Activated CD4-positive, alpha-beta T cell treated with anti-CD3 and anti-CD28 coated beads, Interleukin-2, amount 50 U/mL, for 16 hours (primary cell): ENCODE results near the gene PCP4L1.
"Not testable (repeated sequence)": the region's sequence is repeated elsewhere in the genome, so short reads cannot be mapped to it uniquely, and the experiment has no call there.

Experiments used
- DNase-seq: peaks from one replicate; pipeline ENCODE4 v3.0.0-alpha.2; 2020

Gene PCP4L1

DNA sequence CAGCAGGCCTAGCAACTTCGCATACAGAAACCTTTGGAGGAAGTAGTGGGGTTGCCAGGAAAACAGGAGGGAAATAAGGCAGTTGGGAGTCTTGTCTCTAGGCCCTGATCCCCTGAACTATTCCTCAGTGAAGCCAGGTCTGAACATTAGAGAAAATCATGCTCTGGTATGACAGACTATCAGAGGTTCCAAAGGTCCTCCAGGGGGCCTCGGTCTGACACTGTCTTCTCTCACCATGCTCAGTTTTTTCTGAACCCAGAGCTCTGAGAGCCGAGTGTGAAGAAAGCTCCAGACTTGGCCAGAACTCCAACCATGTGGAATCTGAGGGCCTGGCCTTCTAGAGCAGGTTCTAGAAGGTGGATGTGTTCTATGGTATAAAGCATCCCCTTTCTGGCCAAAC, 28.6 kb upstream of the PCP4L1 start:
- DNase-seq: no peak

DNA sequence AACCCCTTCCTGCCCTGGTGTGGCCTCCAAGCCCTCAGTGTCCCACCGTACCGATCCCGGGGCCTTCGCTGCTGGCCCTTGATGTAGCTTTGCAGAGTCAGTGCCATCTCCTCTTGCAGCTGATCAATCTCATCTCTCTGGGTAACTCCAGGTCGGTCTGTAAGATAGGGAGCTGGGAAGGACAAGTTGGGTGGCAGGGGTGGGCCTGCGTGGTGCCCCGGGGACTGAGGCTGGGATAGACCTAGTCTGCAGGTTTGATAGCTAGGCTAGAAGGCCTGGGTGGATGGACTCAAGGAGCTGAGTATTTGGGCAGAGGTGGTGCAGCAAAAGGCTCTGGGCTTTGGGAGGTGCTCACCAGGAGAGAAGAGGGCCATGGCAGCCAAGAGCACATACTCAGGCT, 27.8 kb upstream of the PCP4L1 start:
- no peak for DNase-seq

DNA sequence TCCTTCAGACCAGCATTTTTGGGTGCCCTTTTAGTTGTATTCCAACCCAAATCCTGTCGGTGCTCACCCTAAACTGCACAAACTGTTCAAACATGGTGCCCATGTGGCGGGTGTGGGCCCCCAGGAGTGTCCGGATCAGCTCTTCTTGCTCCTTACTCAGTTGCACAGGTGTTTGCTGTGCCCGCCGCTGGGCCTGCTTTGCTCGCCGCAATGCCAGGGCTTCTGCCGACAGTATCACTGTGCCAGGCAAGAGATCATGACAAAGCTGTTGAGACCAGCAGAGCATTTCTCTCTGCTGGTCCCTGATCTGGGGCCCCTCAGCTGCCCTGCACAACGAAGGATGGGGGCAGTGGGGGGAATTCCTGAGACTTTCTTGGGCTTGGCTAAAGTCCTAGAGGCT, 25.4 kb upstream of the PCP4L1 start:
- DNase-seq: no peak

DNA sequence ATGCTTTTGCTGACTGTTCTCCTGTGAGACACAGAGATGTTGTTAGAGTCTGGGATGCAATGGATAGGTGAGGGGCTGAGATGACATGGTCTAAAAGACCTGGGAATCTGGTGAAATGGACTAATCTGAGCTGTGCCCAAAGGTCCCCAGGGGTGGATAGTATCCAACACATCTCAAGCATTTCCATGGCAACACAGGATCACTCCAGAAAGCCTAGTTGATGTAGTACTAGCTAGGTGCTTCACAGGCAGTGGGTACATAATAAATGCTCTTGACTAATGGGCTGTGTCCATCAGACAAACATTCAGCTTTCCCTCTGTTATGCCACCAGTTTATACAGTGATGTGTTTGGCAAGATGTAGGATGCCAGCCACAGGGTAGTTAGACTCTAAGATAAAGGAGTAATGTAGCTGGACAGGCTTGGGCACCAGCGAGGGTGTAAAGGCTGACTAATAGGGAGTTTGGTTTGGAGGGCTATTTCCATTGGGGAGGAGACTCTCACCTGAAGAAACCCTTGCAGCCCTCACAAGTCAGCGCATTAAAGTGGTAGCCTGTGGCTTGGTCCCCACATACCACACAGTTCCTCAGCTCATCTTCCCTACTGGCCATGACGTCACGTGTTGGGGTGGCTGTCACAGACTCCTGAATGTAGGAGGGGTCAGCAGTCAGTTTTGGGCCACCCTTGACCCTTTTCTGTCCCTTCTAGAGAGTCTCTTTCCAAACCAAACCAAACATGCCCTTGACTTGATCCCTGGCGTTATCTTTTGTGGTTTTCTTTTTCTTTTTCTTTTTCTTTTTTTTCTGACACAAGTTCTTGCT, 22.4 kb upstream of the PCP4L1 start:
- DNase-seq: no peak

DNA sequence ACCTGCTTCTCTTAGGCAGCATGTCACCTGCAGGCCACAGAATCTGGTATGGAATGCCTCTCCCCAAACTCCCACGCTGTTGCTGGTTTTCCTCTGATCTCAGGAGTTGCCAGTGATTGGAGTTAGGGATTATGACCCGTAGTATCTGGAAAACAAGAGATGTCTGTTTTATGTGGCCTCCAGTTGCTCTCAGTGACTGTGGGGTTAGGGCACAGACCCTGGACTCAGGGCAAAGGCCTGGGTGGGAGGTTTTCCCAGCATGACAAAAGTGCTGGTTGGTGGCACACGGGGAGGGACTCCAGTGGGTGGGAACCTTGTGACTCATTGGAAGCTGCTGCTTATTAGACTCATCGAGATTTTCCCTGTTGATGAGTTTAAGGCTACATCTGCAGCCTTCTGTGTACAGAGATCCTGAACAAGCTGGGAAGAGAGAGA, 20.5 kb upstream of the PCP4L1 start, which contains the start of gene NR1I3:
NR1I3 (minus strand) TSS at position 165 of the 435 bp plus-strand sequence. CDS start 1,638 bp downstream, outside the sequence.
- no peak for DNase-seq

DNA sequence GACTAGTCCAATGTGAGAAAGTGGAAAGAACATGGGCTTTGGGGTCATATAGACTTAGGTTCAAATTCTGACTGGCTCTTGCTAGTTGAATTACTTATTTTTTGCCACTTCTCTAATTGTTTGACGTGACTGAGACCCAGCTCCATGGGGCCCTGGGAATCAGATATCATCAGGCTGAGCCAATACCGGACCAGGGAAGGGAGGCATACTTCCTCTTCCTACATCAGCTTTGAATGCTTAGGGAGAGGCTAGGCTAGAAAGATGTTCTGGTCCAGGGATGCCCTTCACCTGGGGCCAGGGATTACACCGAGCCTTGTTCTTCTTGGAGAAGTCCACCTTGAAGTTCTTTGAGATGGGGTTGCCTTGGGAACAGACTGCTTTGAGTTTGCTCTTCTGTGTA, 16.9 kb upstream of the PCP4L1 start:
- no peak for DNase-seq

DNA sequence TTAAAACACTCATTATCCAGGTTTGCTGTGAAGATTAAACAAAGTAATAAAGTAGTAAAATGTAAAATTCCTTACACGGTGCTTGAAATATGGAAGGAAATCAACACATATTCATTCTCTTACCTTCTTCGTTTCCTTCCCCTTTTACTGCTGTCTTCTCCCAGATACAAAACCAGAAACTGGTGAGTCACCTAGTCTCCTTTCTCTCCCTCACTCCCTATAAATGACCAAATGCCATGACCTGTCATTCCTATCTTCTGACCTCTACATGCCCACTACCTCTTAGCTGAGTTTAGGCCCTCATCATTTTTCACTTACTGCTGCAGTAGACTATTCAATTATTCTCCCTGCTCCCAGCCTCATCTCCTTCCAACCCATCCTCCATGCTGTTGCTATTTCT, 16.2 kb upstream of the PCP4L1 start:
- DNase-seq: no peak

DNA sequence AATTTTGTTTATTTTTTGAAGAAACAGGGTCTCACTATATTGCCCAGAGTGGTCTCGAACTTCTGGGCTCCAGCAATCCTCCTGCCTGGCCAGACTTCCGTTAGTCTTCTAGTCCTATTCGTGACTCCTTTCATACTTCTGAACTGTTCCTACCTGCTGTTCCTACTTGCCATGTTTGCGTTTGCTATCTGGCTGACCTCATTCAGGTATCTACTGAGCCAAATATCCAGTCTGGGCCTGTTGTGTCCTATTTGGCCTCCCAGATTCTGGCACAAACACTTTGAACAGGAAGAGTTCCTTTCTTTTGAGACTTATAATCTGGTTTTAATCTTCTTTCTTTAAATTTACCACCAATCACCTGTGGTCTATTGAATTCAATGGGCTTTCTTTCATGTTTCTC, 13.7 kb upstream of the PCP4L1 start:
- no peak for DNase-seq

DNA sequence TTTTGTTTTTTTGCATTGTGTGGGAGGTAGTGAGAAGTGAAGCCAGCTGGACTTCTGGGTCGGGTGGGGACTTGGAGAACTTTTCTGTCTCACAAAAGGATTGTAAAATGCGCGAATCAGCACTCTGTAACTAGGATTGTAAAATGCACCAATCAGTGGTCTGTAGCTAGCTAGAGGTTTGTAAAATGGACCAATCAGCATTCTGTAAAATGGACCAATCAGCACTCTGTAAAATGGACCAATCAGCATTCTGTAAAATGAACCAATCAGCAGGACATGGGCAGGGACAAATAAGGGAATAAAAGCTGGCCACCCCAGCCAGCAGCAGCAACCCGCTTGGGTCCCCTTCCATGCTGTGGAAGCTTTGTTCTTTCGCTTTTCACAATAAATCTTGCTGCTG, 8.4 kb upstream of the PCP4L1 start:
- not testable (repeated sequence) for DNase-seq

DNA sequence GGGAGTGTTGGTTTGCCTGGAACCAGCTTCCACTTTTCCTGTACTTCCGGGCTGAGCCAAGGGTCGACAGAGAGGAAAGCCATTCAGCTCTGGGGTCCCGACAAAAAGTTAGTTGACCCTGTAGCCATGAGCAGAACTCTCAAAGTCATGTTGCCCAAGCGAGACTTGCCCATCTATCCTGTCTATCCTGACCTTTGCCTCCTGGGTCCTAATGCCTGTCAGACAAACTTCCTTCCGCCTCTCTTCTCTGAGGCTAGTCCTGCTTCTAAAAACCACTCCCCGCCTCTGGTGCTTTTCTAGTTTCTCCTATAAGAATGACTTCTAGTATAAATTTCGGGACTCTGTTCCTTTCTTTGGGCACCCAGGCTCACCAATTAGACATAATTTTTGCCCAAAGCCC, 7.7 kb upstream of the PCP4L1 start:
- DNase-seq: no peak

DNA sequence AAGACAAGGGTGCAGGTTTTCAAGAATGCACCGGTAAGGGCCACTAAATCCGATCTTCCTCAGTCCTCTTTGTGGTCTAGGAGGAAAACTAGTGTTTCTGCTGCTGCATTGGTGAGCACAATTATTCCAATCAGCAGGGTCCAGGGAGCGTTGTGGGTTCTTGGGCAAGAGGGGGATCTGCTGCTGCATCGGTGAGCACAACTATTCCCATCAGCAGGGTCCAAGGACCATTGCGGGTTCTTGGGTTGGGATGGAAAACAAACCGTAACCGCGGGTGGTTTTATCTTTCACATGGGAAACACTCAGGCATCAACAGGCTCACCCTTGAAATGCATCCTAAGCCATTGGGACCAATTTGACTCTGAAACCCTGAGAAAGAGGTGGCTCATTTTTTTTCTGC, 7.0 kb upstream of the PCP4L1 start:
- no peak for DNase-seq

DNA sequence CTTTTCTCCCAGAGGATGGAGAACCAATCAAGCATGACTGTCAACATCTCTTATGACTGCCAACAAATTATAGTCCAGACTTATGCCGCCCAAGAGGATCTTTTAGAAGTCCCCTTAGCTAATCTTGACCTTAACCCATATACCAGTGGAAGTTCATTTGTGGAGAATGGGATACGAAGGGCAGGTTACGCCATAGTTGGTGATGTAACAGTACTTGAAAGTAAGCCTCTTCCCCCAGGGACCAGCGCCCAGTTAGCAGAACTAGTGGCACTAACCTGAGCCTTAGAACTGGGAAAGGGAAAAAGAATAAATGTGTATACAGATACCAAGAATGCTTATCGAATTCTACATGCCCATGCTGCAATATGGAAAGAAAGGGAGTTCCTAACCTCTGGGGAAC, 3.2 kb upstream of the PCP4L1 start:
- not testable (repeated sequence) for DNase-seq

DNA sequence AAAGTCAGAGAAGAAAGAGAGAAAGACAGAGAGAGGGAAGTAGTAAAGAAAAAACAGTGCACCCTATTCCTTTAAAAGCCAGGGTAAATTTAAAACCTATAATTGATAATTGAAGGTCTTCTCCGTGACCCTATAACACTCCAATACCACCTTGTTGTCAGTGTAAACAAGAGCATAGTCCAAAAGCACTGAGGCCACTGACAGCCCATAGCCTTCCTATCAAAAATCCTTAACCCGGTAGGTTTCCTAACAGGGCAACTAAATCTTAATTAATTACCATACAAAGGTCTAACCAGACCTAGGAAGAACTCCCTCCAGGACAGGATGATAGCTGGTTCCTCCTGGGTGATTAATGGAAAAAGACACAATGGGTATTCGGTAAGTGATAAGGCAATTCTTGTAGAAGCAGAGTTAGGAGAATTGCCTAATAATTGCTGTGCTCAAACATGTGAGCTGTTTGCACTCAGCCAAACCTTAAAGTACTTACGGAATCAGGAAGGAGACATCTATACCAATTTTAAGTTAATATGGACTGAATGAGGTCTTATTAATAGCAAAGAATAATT, 2.5 kb upstream of the PCP4L1 start:
- not testable (repeated sequence) for DNase-seq

DNA sequence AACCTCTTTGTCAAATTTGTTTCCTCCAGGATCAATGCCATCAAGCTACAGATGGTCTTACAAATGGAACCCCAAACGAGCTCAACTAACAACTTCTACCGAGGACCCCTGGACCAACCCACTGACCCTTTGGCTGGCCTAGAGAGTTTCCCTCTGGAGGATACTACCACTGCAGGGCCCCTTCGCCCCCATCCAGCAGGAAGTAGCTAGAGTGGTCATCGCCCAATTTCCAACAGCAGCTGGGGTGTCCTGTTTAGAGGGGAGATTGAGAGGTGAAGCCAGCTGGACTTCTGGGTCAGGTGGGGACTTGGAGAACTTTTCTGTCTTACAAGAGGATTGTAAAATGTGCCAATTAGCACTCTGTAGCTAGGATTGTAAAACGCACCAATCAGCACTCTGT, 1.4 kb upstream of the PCP4L1 start:
- DNase-seq: not testable (repeated sequence)

DNA sequence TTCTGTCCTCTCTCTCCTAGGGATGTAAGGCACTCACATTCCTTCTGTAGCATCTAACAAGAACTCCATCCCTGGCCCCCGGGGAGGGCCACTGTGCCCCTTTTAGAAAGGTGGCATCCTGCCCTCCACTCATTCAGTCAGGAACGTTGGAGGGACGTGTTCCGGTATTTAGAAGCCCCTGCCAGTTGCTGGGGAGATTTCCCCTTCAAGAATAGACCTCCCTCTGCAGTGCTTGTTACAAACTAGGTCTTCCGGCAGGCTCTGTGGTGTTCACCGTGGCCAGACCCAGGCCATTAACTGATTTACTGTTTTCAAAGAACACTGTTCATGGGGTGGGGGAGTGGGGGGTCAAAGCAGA, 779 bp downstream of the PCP4L1 start:
- no peak for DNase-seq

DNA sequence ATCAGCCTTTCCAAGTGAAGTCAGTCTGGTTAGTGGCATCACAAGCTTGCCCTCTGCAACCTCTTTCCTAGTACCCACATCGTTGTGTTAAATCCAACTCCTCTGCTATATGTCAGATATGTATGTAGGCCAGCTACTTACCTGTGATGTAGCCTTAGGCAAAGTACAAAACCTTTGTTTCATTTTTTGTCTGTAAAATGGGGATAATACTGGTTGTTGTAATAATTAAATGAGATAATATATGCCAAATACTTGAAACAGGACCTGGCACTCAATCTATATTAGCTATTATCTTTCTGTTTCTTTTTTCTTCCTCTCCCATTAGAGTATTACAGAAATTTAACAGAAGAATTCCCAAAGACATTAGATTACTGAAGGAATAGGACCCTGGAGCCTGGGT, 1.2 kb downstream of the PCP4L1 start:
- DNase-seq: no peak

DNA sequence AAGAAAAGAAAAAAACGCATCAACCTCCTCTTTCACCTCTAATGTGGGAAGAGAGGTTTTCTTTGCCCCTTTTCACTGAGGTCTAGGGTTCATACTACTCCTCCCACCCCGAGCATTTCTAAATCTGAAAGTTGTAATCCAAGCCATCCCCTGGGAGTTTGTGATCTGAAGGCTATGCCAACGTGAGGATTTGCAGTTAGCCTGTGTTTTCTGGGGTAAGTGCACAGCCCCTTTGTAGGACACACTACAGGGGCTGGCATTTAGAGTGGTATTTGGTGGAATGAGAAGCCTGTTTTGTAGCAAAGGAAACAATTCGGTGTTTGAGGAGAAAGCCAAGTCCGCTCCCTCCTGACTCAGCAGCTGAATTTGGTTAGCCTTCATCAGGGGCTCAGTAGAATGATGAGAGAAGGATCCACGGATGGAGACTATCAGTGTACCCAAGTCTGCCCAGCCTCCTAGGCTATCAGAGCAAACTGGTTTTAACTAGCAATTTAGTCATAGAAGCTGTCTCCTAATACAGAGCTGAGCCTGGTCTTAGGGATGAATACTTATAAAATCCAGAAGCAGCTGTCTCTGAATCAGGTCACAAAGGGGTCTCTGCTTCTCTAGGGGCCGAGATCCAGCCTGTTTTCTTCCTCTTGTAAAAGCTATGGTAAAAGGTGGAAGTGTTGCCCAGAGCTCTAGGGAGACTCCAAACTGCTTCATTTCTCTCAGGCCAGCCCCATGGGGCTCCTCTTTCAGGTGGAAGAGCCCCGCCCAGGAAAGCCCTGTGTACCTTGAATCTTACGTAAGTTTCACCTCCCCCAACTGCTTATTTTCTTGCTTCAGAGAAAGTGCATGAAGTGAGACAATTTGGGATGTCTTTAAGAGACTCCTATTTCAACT, 2.1 kb downstream of the PCP4L1 start:
- no peak for DNase-seq

DNA sequence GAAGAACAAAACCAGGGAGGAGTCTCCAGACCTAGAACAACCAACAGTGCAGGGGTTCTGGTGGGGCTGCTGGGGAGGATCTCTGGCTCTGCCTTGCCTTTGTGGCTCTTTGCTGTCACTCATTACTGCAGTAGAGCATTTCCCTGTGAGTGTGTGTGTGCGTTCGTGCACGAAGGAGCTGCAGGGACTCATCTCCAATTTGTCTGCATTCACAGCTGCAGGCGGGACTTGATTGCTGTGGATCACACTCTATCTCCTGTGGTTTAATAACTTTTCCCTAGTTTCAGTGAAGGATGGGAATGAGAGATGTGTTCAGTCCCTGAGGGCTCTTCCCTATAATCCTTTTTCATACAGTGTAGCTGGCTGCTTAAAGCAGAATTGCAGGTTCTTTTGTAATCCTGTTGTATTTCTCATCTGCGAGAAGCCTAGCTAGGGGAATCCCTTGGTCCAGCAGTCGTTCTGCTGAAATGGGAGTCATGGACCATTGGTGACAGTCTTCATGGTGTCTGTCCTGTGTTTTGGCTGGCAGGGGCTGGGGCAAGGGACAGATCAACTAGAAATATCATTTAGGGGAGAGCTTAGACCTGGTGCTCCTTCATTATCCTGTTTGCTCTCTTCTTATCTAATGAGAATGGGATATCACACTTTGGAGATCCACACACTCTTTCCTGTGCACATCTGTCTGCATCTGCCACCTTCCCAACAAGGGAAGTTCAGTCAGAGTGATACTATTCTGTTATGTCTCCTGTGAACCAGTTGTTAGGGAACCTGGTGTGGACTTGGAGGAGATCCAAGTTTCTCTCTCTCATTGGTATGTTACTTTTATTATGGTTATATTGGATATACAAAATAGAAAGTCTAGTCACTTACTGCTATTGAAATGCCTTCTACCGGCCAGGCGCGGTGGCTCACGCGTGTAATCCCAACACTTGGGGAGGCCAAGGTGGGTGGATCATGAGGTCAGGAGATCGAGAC, 3.0 kb downstream of the PCP4L1 start:
- DNase-seq: no peak

DNA sequence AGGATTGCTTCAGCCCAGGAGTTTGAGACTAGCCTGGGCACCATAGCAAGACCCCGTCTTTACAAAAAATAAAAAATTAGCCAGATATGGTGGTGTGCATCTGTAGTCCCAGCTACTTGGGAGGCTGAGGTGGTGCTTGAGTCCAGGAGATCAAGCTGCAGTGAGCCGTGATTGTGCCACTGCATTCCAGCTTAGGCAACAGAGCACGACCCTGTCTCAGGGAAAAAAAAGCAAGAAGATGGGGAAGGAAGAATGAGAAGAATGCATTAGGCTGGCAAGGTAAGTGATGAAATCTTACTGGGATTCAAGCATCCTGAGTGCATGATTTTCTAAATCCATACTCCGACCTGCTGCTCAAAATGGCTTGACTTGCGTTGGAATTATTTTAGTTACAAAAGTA, 6.8 kb downstream of the PCP4L1 start:
- DNase-seq: no peak

DNA sequence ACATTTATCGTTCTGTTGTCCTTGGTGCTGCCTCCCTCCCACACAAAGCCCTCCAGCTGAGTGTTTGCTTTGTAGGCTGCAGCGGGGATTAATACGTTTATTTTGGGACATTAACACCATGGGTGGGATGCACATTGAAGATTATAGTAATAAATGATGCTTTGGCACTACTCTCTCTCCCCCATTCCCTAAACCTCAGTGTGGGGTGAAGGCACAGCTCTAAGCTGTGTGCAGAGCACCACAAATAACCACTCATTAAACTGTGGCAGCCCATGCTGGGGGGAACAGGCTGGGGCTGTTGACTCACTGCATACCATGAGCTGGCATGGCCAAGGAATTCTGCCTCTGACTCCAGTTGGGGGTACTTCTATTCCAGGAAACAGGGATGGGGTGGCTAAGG, 7.7 kb downstream of the PCP4L1 start:
- no peak for DNase-seq

DNA sequence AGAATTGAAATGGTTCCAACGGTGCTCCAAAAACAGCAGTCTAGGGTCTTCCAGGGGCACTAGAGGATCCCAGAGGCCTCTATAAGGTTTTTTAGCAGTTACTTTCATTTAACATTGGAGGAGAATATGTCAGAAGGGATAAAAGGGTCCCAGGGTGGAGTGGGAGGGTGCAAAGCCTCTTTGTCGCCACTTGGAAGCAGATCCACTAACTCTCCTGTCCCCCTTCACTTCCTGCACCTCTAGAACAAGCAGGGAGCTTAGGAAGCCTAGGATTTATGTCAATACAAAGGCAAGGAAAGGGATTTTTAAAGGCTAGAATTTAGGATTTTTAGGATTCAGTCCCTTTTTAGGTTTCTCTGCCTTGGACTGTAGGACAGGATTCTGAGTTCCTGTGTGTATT, 8.3 kb downstream of the PCP4L1 start:
- no peak for DNase-seq

DNA sequence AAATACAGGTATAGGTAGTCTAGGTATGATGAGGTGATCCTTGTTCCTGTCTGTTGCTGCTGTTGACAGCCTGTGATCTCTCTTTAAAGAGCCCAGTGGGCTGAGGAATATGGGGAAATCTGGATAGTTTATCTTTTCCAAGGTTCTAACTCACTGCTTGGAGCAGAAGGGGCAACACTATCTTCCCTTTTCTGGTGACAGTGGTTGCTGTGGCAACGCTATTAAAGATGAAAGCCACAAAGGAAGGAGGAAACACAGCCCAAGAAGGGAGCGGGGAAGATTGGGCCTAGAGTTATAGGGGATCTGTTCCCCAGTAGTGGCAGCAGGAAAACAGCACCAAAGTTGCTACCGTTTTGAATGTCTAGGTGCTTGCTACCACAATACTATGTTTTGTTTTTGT, 8.8 kb downstream of the PCP4L1 start:
- DNase-seq: no peak

DNA sequence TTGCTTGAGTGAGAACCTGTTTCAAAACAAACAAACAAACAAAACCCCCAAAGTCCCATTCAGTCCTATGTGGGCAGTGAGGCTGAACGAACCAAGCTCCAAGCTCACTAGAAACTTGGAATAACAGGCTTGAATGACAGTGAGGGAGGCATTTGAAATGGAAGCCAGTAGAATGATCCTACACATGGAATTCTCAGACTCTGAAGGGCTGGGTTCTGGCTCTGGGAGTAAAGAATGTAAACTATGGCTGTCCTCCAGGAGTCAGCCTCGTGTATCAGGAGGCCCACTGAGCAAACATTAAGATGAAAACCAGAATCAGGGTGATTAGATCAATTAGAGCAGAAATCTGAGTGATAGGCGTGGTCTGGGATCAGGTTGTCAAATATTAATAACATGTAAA, 14.9 kb downstream of the PCP4L1 start:
- DNase-seq: no peak
